IMR-90 (cell line): ENCODE results near the gene CC2D2A. TPM values are rescaled to one million over a fixed set of nuclear protein-coding genes. Genes with fewer than 3 reads are reported as not detected.

Experiments used
- ATAC-seq: fragments of 200-7000 bp; cut with Tn5 transposase; 2 replicates; pipeline ENCODE4 v1.9.1; 2020; ENCODE audit warnings: low read depth, mild to moderate bottlenecking, moderate library complexity
- BruUV-seq: library from RNA; stranded (reverse); fragments of 400-500 nt; replicated peaks from 2 replicates; lab custom pipeline; 2021; lab: Mats Ljungman, UMichigan
- CTCF ChIA-PET: fragments of 300-600 bp; formaldehyde crosslinking; extraction: SDS; loops from one replicate; lab custom pipeline; 2021; ENCODE audit warnings: antibody characterized with exemption; lab: Yijun Ruan, JAX
- POLR2A ChIA-PET: fragments of 300-600 bp; sonication (Branson Sonifier 250); formaldehyde crosslinking; loops from one replicate; lab custom pipeline; 2022; ENCODE audit warnings: antibody characterized with exemption; ENCODE audit not compliant: unreplicated experiment; lab: Charles Lee
- DNase-seq: peaks from one replicate; pipeline ENCODE4 v3.0.0; 2013
- H2AFZ ChIP-seq: replicated peaks from 2 replicates; pipeline ENCODE3; 2013; ENCODE audit warnings: low read length, mild to moderate bottlenecking; ENCODE audit not compliant: poor library complexity
- H2AK5ac ChIP-seq: 2 replicates; pipeline ENCODE4 v1.6.1; 2013; ENCODE audit warnings: low read depth, low read length, inconsistent platforms
- H2AK9ac ChIP-seq: replicated peaks from 2 replicates; pipeline ENCODE3; 2013; ENCODE audit warnings: mild to moderate bottlenecking, low read depth, low read length, moderate library complexity; ENCODE audit not compliant: poor library complexity
- H2BK120ac ChIP-seq: 2 replicates; pipeline ENCODE4 v1.6.1; 2013; ENCODE audit warnings: low read depth, low read length, inconsistent platforms
- H2BK15ac ChIP-seq: 3 replicates; pipeline ENCODE4 v1.6.1; 2013; ENCODE audit warnings: low read depth, low read length, inconsistent platforms
- H2BK20ac ChIP-seq: 2 replicates; pipeline ENCODE4 v1.6.1; 2013; ENCODE audit warnings: low read depth, mild to moderate bottlenecking, inconsistent platforms, low read length, moderate library complexity
- H2BK5ac ChIP-seq: 2 replicates; pipeline ENCODE4 v1.6.1; 2013; ENCODE audit warnings: mild to moderate bottlenecking, low read depth, low read length, inconsistent platforms; ENCODE audit not compliant: poor library complexity, severe bottlenecking
- H3K14ac ChIP-seq: replicated peaks from 2 replicates; pipeline ENCODE4 v1.6.1; 2013; ENCODE audit warnings: low read depth, low read length, inconsistent platforms
- H3K18ac ChIP-seq: 2 replicates; pipeline ENCODE4 v1.6.1; 2013; ENCODE audit warnings: low read depth, low read length, control low read depth
- H3K23ac ChIP-seq: 2 replicates; pipeline ENCODE4 v1.6.1; 2013; ENCODE audit warnings: low read depth, low read length, inconsistent platforms
- H3K27ac ChIP-seq: 2 replicates; pipeline ENCODE4 v1.5.1; 2013; ENCODE audit warnings: mild to moderate bottlenecking, control low read depth, low read length; ENCODE audit not compliant: insufficient read depth
- H3K27me3 ChIP-seq: 2 replicates; pipeline ENCODE4 v1.6.1; 2013; ENCODE audit warnings: low read length; ENCODE audit not compliant: control insufficient read depth, insufficient read depth
- H3K36me3 ChIP-seq: 2 replicates; pipeline ENCODE4 v1.6.1; 2013; ENCODE audit warnings: low read length, mixed read lengths; ENCODE audit not compliant: control insufficient read depth, insufficient read depth
- H3K4ac ChIP-seq: 2 replicates; pipeline ENCODE4 v1.6.1; 2013; ENCODE audit warnings: low read depth, low read length, inconsistent platforms
- H3K4me1 ChIP-seq: 2 replicates; pipeline ENCODE4 v1.6.1; 2013; ENCODE audit warnings: low read length, mixed read lengths; ENCODE audit not compliant: control insufficient read depth, insufficient read depth
- H3K4me2 ChIP-seq: 2 replicates; pipeline ENCODE4 v1.6.1; 2013; ENCODE audit warnings: low read depth, mild to moderate bottlenecking, control low read depth, low read length, moderate library complexity
- H3K4me3 ChIP-seq: 2 replicates; pipeline ENCODE4 v1.5.1; 2013; ENCODE audit warnings: low read depth, mild to moderate bottlenecking, control low read depth, low read length, moderate library complexity; ENCODE audit not compliant: insufficient read depth
- H3K56ac ChIP-seq: 2 replicates; pipeline ENCODE4 v1.6.1; 2013; ENCODE audit warnings: low read length, inconsistent platforms; ENCODE audit not compliant: insufficient read depth; ENCODE audit errors: extremely low read depth
- H3K79me1 ChIP-seq, 2 experiments: 2 replicates each; pipeline ENCODE4 v1.6.1; 2013; ENCODE audit warnings: low read length in 2 of 2, inconsistent platforms in 1 of 2, low read depth in 1 of 2
- H3K9ac ChIP-seq: 2 replicates; pipeline ENCODE4 v1.6.1; 2013; ENCODE audit warnings: low read depth, low read length, control low read depth
- H3K9me1 ChIP-seq: 2 replicates; pipeline ENCODE4 v1.6.1; 2013; ENCODE audit warnings: low read length, inconsistent platforms; ENCODE audit not compliant: insufficient read depth
- H3K9me3 ChIP-seq: 2 replicates; pipeline ENCODE4 v1.6.1; 2013; ENCODE audit warnings: low read length; ENCODE audit not compliant: control insufficient read depth, insufficient read depth
- H4K20me1 ChIP-seq: 2 replicates; pipeline ENCODE4 v1.6.1; 2013; ENCODE audit warnings: low read length, inconsistent platforms; ENCODE audit not compliant: insufficient read depth
- H4K5ac ChIP-seq: 2 replicates; pipeline ENCODE4 v1.6.1; 2013; ENCODE audit warnings: mild to moderate bottlenecking, low read depth, low read length, control low read depth
- H4K8ac ChIP-seq, 2 experiments: 2 replicates each; pipeline ENCODE4 v1.6.1; 2013; ENCODE audit warnings: low read depth in 2 of 2, low read length in 2 of 2, control low read depth in 1 of 2, inconsistent platforms in 1 of 2
- H4K91ac ChIP-seq: 2 replicates; pipeline ENCODE4 v1.6.1; 2013; ENCODE audit warnings: low read depth, low read length, inconsistent platforms; ENCODE audit not compliant: insufficient read depth
- CHD1 ChIP-seq: IDR thresholded peaks from 2 replicates; pipeline ENCODE4 v1.6.1; 2012; ENCODE audit warnings: low read depth, low read length, improper control_type of control experiment
- FOS ChIP-seq: fragments of 150-350 bp; IDR thresholded peaks from 2 replicates; pipeline ENCODE4 v1.6.1; 2016; ENCODE audit warnings: low read depth, low read length
- POLR2A ChIP-seq: IDR thresholded peaks from 2 replicates; pipeline ENCODE4 v1.6.1; 2012; ENCODE audit warnings: mild to moderate bottlenecking, low read depth, low read length
- dilution Hi-C: fragments of 300-500 bp; cut with HindIII; formaldehyde crosslinking; loops from one replicate; pipeline ENCODE4 v1.14.3; 2018; ENCODE audit warnings: low sequenced_read_pairs; ENCODE audit not compliant: unreplicated experiment
- in situ Hi-C: fragments of 300-500 bp; cut with MboI; formaldehyde crosslinking; loops from 3 replicates; pipeline ENCODE4 v1.14.3; 2019; ENCODE audit warnings: low sequenced_read_pairs, inconsistent platforms, mixed read lengths
- intact Hi-C: fragments of 100-400 bp; cut with micrococcal nuclease; formaldehyde crosslinking; loops from 2 replicates; pipeline ENCODE4 v1.10.0; 2022
- polyA plus RNA-seq, 3 experiments: library from polyadenylated mRNA; depleted of rRNA; stranded (reverse); fragments of >200 nt; gene quantifications; 2 replicates each; pipeline ENCODE4 v1.2.3, GENCODE V29; 2012; ENCODE audit warnings: low replicate concordance in 1 of 3
- total RNA-seq: library from RNA; depleted of rRNA; stranded (reverse); fragments of >200 nt; gene quantifications from 2 replicates; pipeline ENCODE4 v1.2.3, GENCODE V29; 2012

The CC2D2A gene
- total and polyA plus RNA-seq, 2 of the 4 experiments (the other 2 are of a cell fraction): 20.8 to 26.3 TPM

DNA sequence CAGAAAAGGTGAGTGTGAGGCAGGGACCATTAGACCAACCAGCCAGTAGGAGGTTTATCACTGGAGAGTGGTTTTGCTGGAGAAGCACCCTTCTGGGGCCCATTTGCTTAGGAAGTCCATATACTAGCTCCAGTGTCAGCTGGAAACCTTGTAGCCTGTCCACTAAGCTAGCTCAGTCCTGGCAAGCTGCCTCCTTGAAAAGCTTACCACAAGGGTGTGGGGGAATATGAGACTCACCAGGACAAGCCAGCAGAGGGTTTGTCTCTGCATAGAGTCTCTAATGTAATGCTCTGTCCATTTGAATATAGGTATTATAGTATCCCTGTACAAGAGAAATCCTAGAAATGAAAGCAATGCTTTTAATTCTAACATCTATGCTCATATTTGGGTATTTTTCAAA, 99.1 kb downstream of the CC2D2A start:
- in situ Hi-C loops: no loop called here
- H3K23ac ChIP-seq: no peak overlapping the region
- no peak overlapping the region for H4K8ac ChIP-seq
- no peak overlapping the region for H3K18ac ChIP-seq
- peak; percentile 26 for DNase-seq
- no TSS peak for BruUV-seq
- ChIA-PET CTCF (no interaction called here), POLR2A (no interaction called here)
- peaks cover 4% of the 10 kb centered on the region; the same call in 1 of the 2 replicates for H3K9me1 ChIP-seq
- dilution Hi-C loops: no loop called here
- no peaks in the 10 kb centered on the region for H3K9me3 ChIP-seq
- no peak overlapping the region for H3K4me2 ChIP-seq
- H3K36me3 ChIP-seq: peaks cover 32% of the 10 kb centered on the region
- no peak overlapping the region for H2BK15ac ChIP-seq
- H3K79me1 ChIP-seq: no peaks in the 10 kb centered on the region
- no peak overlapping the region for H2BK20ac ChIP-seq
- no peaks in the 10 kb centered on the region for H3K4me1 ChIP-seq
- no peak overlapping the region for H3K9ac ChIP-seq
- H2BK120ac ChIP-seq: no peak overlapping the region
- no peak overlapping the region for H3K56ac ChIP-seq
- no peaks in the 10 kb centered on the region for H4K20me1 ChIP-seq
- no peak overlapping the region for H2AK9ac ChIP-seq
- ATAC-seq: no peak
- no peak overlapping the region for H3K14ac ChIP-seq
- no peak overlapping the region for H4K5ac ChIP-seq
- intact Hi-C loops: no loop called here
- H3K27ac ChIP-seq: no peak overlapping the region
- no peak overlapping the region for H2AK5ac ChIP-seq
- H2BK5ac ChIP-seq: no peak overlapping the region
- no peak overlapping the region for H3K4ac ChIP-seq
- no peak overlapping the region for H2AFZ ChIP-seq
- no peak overlapping the region for H4K91ac ChIP-seq
- no peak overlapping the region for H3K4me3 ChIP-seq
- no peaks in the 10 kb centered on the region for H3K27me3 ChIP-seq
- TF ChIP-seq CHD1 (no peak), FOS (no peak), POLR2A (no peak)
